Activated naive CD4-positive, alpha-beta T cell treated with anti-CD3 and anti-CD28 coated beads for 36 hours (primary cell): ENCODE data around the gene EXOC6B. TPM values are rescaled to one million over a fixed set of nuclear protein-coding genes. Genes with fewer than 3 reads are reported as not detected.

ENCODE experiments used
- CTCF ChIA-PET: fragments of 350-600 bp; sonication (Branson Sonifier 250); formaldehyde crosslinking; loops from one replicate; lab custom pipeline; 2021; ENCODE audit warnings: antibody characterized with exemption; lab: Charles Lee
- DNase-seq: peaks from one replicate; pipeline ENCODE4 v3.0.0-alpha.2; 2020
- H3K27ac Mint-ChIP-seq: one replicate; pipeline ENCODE4 v1.8.0; 2021; ENCODE audit warnings: mild to moderate bottlenecking, mixed read lengths
- H3K27me3 Mint-ChIP-seq: one replicate; pipeline ENCODE4 v1.8.0; 2021; ENCODE audit warnings: low read depth, mixed read lengths
- H3K36me3 Mint-ChIP-seq: one replicate; pipeline ENCODE4 v1.8.0; 2021; ENCODE audit warnings: low read depth, mixed read lengths
- H3K4me1 Mint-ChIP-seq: one replicate; pipeline ENCODE4 v1.8.0; 2021; ENCODE audit warnings: low read depth, mixed read lengths
- H3K4me3 Mint-ChIP-seq: one replicate; pipeline ENCODE4 v1.8.0; 2021; ENCODE audit warnings: mild to moderate bottlenecking, moderate library complexity, mixed read lengths
- H3K9me3 Mint-ChIP-seq: one replicate; pipeline ENCODE4 v1.8.0; 2021; ENCODE audit warnings: mixed read lengths
- intact Hi-C: fragments of 100-400 bp; cut with micrococcal nuclease; formaldehyde crosslinking; loops from one replicate; pipeline ENCODE4 v1.15.1; 2023
- total RNA-seq, 2 experiments: library from RNA; stranded (reverse); gene quantifications; one replicate each; pipeline ENCODE4 v1.2.3, GENCODE V29; 2021

The EXOC6B gene
- total RNA-seq, 2 experiments from 2014 or later, result 6.1 to 7.5 TPM

DNA sequence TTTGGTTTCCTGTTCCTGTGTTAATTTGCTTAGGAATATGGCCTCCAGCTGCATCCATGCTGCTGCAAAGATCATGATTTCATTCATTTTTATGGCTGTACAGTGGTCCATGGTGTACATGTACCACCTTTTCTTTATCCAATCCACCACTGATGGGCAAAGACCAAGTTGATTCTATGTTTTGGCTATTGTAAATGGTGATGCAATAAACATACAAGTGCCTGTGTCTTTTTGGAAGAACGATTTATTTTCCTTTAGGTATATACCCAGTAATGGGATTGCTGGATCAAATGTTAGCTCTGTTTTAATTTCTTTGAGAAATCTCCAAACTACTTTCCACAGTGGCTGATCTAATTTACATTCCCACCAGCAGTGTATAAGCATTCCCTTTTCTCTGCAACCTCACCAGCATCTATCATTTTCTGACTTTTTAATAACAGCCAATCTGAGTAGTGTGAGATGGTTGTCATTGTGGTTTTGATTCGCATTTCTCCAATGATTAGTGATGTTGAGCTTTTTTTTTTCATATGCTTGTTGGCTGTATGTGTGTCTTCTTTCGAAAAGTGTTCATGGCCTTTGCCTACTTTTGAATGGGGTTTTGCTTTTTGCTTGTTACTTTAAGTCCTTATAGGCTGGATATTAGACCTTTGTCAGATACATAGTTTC lies 19.4 kb downstream of the EXOC6B start:
- CTCF ChIA-PET, result interaction anchor here (1.0 kb wide), 1 partner anchor 13 kb away, joined by 3 read pairs; no protein-coding TSS in a partner anchor
- Mint-ChIP-seq H3K27me3 (no peaks in the 10 kb centered on the region), H3K9me3 (peaks cover 12% of the 10 kb centered on the region), H3K4me1 (no peaks in the 10 kb centered on the region), H3K4me3 (no peak overlapping the region), H3K36me3 (peaks cover 17% of the 10 kb centered on the region), H3K27ac (no peak overlapping the region)
- intact Hi-C loops, result no loop called here
- no peak for DNase-seq

DNA sequence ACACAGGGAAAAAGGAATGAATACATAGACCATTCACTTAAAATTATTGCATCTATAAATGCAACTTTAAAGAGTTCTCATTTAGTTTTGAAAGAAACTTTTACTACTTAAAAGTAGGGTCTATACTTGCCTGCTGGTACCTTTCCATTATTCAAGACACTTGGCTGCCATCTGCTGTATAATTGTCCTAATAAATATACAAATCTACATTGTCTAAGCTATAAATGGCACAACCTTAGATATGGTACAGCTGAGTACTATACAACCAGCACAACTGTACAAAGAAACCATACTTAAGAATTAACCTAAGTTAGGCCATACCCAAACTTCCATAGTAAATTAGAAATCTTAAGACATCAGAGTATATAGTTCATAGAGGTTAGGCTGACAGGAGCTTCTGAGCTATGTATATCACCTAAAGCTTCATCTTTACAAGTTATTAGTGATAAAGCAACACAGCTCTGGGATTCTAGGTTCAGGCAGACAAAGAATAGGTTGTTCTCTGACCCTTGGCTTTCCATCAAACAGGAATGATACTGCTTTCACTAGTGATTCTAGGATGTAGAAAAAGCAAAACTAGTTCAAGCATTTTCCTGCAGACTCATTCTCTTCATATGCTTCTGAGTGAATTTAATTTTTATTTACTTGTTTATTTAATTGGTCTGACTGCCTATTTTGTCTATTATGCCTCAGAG lies 22.1 kb downstream of the EXOC6B start:
- H3K4me1 Mint-ChIP-seq, result no peaks in the 10 kb centered on the region
- H3K4me3 Mint-ChIP-seq, result no peak overlapping the region
- no peaks in the 10 kb centered on the region for H3K27me3 Mint-ChIP-seq
- DNase-seq, result no peak
- CTCF ChIA-PET, result interaction anchor here (0.6 kb wide), 1 partner anchor 1242 kb away, joined by 3 read pairs; no protein-coding TSS in a partner anchor
- intact Hi-C loops, result no loop called here
- peaks cover under 1% of the 10 kb centered on the region for H3K9me3 Mint-ChIP-seq
- H3K27ac Mint-ChIP-seq, result no peak overlapping the region
- peaks cover 4% of the 10 kb centered on the region for H3K36me3 Mint-ChIP-seq

DNA sequence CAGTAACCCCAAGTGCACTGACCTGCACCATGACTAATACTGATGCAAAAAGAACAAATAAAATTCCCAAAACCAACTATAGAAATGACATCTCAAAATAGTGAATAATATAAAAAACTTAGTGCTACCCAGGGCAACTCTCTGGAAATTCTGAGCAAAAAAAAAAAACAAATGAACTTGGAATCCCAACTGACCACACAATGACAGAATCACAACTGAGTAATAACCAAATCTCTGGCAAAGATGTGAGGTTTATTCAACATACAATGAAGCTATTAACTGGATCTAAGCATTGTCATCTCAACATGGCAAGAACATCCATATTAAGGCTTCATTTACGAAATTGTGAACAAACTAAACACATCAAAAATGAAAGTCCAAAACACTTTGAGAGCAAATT lies 22.7 kb downstream of the EXOC6B start:
- no peak for DNase-seq
- Mint-ChIP-seq H3K36me3 (peaks cover 3% of the 10 kb centered on the region), H3K4me1 (no peaks in the 10 kb centered on the region), H3K27ac (no peak overlapping the region), H3K4me3 (no peak overlapping the region), H3K9me3 (no peaks in the 10 kb centered on the region), H3K27me3 (no peaks in the 10 kb centered on the region)
- intact Hi-C loops, result no loop called here
- CTCF ChIA-PET, result no interaction called here

DNA sequence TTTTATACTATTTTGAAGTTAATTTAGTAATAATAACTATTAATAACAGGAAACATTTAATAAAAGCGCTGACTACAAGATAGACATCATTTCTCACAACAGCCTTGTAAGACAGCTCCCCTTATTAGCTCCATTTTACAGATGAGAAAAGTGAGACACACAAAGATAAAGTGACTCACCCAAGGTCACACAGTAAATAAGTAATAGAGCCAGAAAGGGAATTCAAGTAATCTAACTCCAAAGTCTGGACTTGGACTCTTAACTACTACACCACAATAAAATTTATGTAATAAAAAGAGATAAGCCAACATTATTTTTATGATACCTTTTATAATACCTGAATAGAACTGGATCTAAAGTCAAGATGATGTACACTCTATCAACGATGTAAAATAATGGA lies 25.3 kb downstream of the EXOC6B start:
- CTCF ChIA-PET, result interaction anchor here (0.6 kb wide), 1 partner anchor 389 kb away, joined by 3 read pairs; no protein-coding TSS in a partner anchor
- Mint-ChIP-seq H3K27me3 (no peaks in the 10 kb centered on the region), H3K27ac (no peak overlapping the region), H3K9me3 (no peaks in the 10 kb centered on the region), H3K4me3 (no peak overlapping the region), H3K4me1 (no peaks in the 10 kb centered on the region), H3K36me3 (no peaks in the 10 kb centered on the region)
- intact Hi-C loops, result no loop called here
- DNase-seq, result no peak

DNA sequence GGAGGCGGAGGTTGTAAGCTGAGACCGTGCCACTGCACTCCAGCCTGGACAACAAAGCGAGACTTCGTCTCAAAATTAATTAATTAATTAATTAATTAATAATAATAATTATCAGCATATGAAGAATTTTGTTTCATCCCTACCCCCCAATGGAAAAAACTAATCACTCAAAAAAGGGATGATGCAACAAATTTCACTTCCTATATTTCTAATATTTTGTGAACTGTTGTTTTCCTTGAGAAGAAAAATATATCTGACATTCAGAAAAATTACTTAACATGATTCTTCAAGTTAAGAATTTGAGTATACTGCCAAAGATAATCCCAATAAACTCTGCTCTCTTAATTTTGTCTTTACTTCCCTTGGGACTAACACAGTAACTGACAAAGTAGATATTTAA lies 28.1 kb downstream of the EXOC6B start:
- Mint-ChIP-seq H3K27ac (no peak overlapping the region), H3K4me3 (no peak overlapping the region), H3K9me3 (peaks cover 1% of the 10 kb centered on the region), H3K36me3 (peaks cover 5% of the 10 kb centered on the region), H3K27me3 (no peaks in the 10 kb centered on the region), H3K4me1 (peaks cover 10% of the 10 kb centered on the region)
- intact Hi-C loops, result no loop called here
- CTCF ChIA-PET, result interaction anchor here (1.6 to 1.7 kb wide), 2 partner anchors 62 to 65 kb away, joined by 4 to 5 read pairs; no protein-coding TSS in a partner anchor
- no peak for DNase-seq

DNA sequence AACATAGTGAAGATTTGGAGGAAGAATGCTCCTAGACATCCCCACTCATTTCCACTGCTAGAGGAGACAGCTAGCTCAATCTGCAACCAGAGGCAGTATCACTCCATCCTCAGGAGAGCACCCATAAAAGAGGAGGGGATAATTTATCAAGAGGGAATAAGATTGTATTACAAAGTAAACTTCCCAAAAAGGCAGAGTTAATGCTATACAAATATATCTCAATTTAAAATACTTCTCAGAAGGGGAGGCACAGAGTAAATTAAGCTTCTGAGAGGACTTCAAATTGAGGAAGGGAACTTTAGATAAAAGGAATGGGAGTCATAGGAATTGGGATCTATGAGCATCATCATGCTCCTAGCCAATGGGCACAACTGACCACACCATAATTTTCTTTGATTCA lies 29.1 kb downstream of the EXOC6B start:
- DNase-seq, result no peak
- CTCF ChIA-PET, result interaction anchor here (0.7 to 1.7 kb wide), 4 partner anchors 9 to 213 kb away, joined by 3 to 5 read pairs (median 4); no protein-coding TSS in a partner anchor
- Mint-ChIP-seq H3K4me3 (no peak overlapping the region), H3K36me3 (peaks cover 5% of the 10 kb centered on the region), H3K9me3 (peaks cover 1% of the 10 kb centered on the region), H3K27me3 (no peaks in the 10 kb centered on the region), H3K4me1 (peaks cover 10% of the 10 kb centered on the region), H3K27ac (no peak overlapping the region)
- intact Hi-C loops, result no loop called here

DNA sequence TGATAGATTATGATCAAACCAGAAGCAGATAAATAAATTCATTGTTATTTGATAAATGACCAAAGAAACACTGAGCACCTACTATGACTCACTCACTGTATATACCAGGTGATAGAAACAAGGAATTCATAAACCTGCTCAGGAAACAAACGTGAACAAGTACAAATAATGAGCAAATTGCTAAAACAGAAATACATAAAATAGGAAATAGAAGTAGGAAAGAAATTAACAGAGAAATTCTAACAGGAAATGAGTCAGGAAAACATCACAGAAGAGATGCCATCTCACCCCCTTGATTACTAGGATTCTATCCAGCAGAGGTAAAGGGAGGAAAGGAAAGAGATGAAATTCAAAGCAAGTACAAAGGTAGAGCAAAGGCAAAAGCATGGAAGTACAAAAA lies 31.3 kb downstream of the EXOC6B start:
- intact Hi-C loops, result no loop called here
- Mint-ChIP-seq H3K27ac (no peak overlapping the region), H3K9me3 (peaks cover 1% of the 10 kb centered on the region), H3K4me1 (peaks cover 10% of the 10 kb centered on the region), H3K4me3 (no peak overlapping the region), H3K27me3 (no peaks in the 10 kb centered on the region), H3K36me3 (peaks cover 5% of the 10 kb centered on the region)
- no peak for DNase-seq
- CTCF ChIA-PET, result no interaction called here

DNA sequence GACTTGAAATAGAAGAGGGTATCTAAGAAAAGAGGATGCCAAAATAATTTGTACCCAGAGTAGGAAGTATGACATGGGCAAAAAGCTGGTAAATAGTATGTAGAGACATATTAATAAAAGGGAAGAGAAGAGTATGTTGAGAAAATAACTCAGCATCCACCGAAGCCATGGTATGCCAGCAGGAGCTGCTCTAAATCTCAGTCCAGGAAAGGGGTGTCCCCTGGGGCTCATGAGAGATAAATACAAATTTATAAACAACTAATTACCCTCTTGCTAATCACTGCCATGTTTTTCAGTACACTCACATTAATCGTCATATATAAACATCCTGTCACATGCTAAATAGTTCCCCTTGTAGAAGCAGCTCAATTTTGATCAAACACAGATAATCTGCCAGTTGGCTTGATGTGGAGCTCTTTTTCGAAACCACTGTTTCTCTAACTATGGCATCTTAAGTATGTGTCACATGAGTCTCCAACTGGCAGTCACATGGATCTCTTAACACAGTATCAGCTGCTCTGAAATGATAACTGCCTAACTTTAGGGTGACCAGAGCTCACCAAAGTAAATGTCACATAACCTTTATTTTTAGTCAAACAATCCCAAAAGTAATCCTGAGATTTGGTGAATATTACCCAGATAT lies 31.9 kb downstream of the EXOC6B start:
- peaks cover 5% of the 10 kb centered on the region for H3K36me3 Mint-ChIP-seq
- H3K27me3 Mint-ChIP-seq, result no peaks in the 10 kb centered on the region
- H3K9me3 Mint-ChIP-seq, result peaks cover 1% of the 10 kb centered on the region
- DNase-seq, result no peak
- H3K4me1 Mint-ChIP-seq, result peaks cover 10% of the 10 kb centered on the region
- no peak overlapping the region for H3K4me3 Mint-ChIP-seq
- intact Hi-C loops, result no loop called here
- CTCF ChIA-PET, result interaction anchor here (0.7 to 1.0 kb wide), 3 partner anchors 12 to 94 kb away, joined by 3 to 6 read pairs (median 3); partner anchors contain the start of gene SPR
- H3K27ac Mint-ChIP-seq, result no peak overlapping the region

DNA sequence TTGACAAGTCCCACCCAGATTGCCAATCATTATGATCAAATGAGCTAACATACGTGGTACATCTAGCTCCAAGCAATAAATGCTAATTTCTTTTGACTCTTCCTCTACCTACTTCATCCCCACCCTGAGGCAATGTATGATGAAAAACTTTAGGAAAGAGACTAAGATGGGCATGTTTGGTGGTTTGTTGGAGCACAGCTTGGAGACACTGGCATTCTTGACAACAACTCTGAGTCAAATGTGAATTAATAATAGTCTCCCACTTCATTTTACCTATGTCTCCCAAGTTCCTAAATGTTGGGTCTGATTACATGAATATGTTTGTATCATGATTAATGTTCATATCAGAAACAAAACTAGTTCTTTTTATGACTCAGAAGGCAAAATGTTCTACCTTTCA lies 36.6 kb downstream of the EXOC6B start:
- H3K9me3 Mint-ChIP-seq, result peaks cover 1% of the 10 kb centered on the region
- CTCF ChIA-PET, result interaction anchor here (1.2 kb wide), 1 partner anchor 71 kb away, joined by 4 read pairs; no protein-coding TSS in a partner anchor

DNA sequence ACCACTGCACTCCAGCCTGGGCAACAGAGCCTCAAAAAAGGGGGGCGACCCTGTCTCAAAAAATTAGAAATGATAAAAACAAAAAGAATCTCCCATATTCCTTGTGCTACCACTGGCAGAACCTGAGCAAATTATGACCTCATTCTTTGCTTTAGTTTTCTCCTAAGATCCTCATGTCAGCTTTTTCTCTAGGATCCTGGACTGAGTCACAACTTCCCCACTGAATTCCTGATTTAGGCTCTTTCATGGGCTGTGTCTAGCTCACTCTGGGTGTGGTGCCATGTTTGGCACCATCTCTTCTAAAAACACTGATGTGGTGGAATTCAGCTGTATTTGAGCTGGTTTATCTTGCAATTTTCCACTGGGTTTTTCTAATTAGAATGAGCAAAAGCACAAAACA lies 37.1 kb downstream of the EXOC6B start:
- Mint-ChIP-seq H3K4me3 (no peak overlapping the region), H3K9me3 (peaks cover 1% of the 10 kb centered on the region), H3K27me3 (no peaks in the 10 kb centered on the region), H3K4me1 (no peaks in the 10 kb centered on the region), H3K27ac (no peak overlapping the region), H3K36me3 (peaks cover 7% of the 10 kb centered on the region)
- intact Hi-C loops, result no loop called here
- no peak for DNase-seq
- CTCF ChIA-PET, result interaction anchor here (1.2 kb wide), 1 partner anchor 71 kb away, joined by 4 read pairs; no protein-coding TSS in a partner anchor

More for the DNA sequence above, 36.6 kb downstream of the EXOC6B start:
- Mint-ChIP-seq H3K27ac (no peak overlapping the region), H3K36me3 (peaks cover 9% of the 10 kb centered on the region), H3K4me3 (no peak overlapping the region), H3K4me1 (peaks cover 3% of the 10 kb centered on the region), H3K27me3 (no peaks in the 10 kb centered on the region)
- no peak for DNase-seq
- intact Hi-C loops, result no loop called here

DNA sequence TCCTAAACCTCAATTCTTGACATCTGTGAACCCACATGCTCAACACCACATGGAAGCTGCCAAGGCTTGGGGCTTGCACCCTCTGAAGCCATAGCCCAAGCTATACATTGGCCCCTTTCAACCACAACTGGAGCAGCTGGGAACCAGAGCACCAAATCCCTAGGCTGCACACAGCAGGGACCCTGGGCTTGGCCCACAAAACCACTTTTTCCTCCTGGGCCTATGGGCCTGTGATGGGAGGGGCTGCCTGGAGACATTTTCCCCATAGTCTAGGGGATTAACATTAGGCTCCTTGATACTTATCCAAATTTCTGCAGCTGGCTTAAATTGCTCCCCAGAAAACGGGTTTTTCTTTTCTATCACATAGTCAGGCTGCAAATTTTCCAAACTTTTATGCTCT lies 40.3 kb downstream of the EXOC6B start:
- intact Hi-C loops, result no loop called here
- peaks cover 5% of the 10 kb centered on the region for H3K36me3 Mint-ChIP-seq
- CTCF ChIA-PET, result no interaction called here

DNA sequence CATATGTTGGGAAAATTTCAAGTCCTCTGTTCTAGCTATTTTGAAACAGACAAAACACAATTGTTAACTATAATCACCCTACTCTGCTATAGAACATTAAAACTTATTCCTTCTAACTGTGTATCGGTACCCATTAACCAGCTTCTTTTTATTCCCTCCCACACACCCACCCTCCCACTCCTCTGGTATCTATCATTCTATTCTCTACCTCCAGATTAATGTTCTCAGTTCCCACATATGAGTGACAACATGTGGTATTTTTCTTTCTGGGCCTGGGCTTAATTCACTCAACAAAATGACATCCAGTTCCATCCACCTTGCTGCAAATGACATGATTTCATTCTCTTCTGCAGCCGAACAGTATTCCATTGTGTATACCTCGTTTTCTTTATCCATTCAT lies 43.3 kb downstream of the EXOC6B start:
- Mint-ChIP-seq H3K27ac (no peak overlapping the region), H3K9me3 (peaks cover 4% of the 10 kb centered on the region), H3K4me3 (no peak overlapping the region), H3K27me3 (no peaks in the 10 kb centered on the region), H3K4me1 (peaks cover 7% of the 10 kb centered on the region), H3K36me3 (peaks cover 7% of the 10 kb centered on the region)
- CTCF ChIA-PET, result interaction anchor here (1.0 kb wide), 1 partner anchor 10 kb away, joined by 3 read pairs; no protein-coding TSS in a partner anchor
- no peak for DNase-seq
- intact Hi-C loops, result no loop called here

More for the DNA sequence above, 40.3 kb downstream of the EXOC6B start:
- Mint-ChIP-seq H3K27me3 (no peaks in the 10 kb centered on the region), H3K9me3 (no peaks in the 10 kb centered on the region), H3K27ac (no peak overlapping the region), H3K4me3 (no peak overlapping the region), H3K4me1 (no peaks in the 10 kb centered on the region)
- DNase-seq, result no peak
